AG04450 (cell line): Measurements from ENCODE around the gene ADISSP. TPM values are rescaled to one million over a fixed set of nuclear protein-coding genes. Genes with fewer than 3 reads are reported as not detected.

ENCODE experiments used
- CTCF ChIA-PET: fragments of 300-600, 350-600 bp; formaldehyde crosslinking; extraction: SDS; loops from one replicate; lab custom pipeline; 2022; ENCODE audit warnings: antibody characterized with exemption, inconsistent platforms; lab: Charles Lee
- POLR2A ChIA-PET: fragments of 350-600 bp; formaldehyde crosslinking; extraction: SDS; loops from one replicate; lab custom pipeline; 2021; ENCODE audit warnings: antibody characterized with exemption, inconsistent platforms; lab: Yijun Ruan, JAX
- DNase-seq: peaks from one replicate; pipeline ENCODE4 v3.0.0-alpha.2; 2011; ENCODE audit warnings: low read depth, low spot score
- H3K27ac ChIP-seq: one replicate; pipeline ENCODE4 v1.5.1; 2012; ENCODE audit warnings: low read depth, low read length, control low read depth
- H3K27me3 ChIP-seq: one replicate; pipeline ENCODE4 v1.6.0; 2012; ENCODE audit warnings: low read length; ENCODE audit not compliant: control insufficient read depth, insufficient read depth
- H3K4me3 ChIP-seq: 2 replicates; pipeline ENCODE4 v1.5.1; 2011; ENCODE audit warnings: mild to moderate bottlenecking, low read depth, low read length, control low read depth
- H3K9me3 ChIP-seq: 2 replicates; pipeline ENCODE4 v1.5.1; 2012; ENCODE audit warnings: low read length; ENCODE audit not compliant: control insufficient read depth, insufficient read depth
- polyA plus RNA-seq: library from polyadenylated mRNA; depleted of rRNA; stranded (reverse); fragments of >200 nt; gene quantifications from 2 replicates; pipeline ENCODE4 v1.2.3, GENCODE V29; 2011
- TF ChIP-seq, protein P1 (sequence below): IDR thresholded peaks from 2 replicates; pipeline ENCODE4 v1.5.1; 2011; ENCODE audit warnings: low read depth, low read length, control low read depth, inconsistent platforms

The ADISSP gene
- polyA plus RNA-seq, 1 experiment = 22.6 TPM

DNA sequence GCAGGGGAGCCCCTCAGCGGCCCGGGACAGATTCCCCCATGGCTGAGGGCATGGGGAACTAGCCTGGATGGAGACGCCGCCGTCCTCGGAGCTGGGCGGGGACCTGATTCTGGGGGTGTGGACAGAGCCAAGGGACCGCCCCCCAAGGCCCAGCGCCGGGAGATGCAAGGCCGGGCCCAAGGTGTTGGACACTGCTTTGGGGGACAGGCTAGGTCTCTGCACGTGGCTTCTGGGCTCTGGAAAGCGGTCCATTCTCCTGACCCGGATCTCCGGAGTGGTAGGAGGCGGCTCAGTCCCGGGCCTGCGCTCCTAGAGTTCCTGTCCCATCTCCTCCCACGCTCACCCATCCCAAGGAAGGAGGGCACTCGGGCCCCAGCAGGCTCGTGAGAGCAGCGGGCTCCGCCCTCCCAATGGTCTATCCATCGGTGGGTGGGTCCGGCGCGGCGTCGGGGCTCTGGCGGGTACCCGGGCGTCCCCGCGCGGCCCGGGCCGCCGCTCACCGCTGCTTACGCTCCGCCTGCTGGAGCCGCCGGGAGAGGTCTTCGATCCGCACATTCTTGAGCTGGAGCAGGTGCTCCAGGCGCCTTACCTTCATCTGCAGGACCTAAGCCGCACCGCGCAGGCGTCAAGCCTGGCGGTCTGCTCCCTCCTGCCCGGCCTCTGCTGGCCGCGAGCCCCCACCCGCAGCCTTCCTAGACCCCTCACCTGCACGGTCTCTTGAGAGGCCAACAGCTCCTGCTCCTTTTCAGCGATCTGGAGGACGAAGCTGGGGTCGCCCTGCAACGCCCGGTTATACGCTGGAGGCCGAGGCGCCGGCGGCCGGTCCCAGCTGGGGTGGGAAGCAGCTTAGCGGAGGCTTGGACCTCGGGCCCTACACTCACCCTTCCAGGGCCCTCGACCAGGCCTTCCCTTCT lies 10.4 kb upstream of the ADISSP start:
- H3K27ac ChIP-seq = no peak overlapping the region
- H3K9me3 ChIP-seq = no peaks in the 10 kb centered on the region
- POLR2A ChIA-PET = interaction anchor here (0.7 to 1.7 kb wide), 2 partner anchors 10 to 67 kb away, joined by 3 to 14 read pairs; partner anchors contain the start of gene ADISSP
- peak overlapping the region; percentile 60 for H3K4me3 ChIP-seq
- no peak for DNase-seq
- peaks cover 7% of the 10 kb centered on the region for H3K27me3 ChIP-seq
- TF ChIP-seq, protein P1, sequence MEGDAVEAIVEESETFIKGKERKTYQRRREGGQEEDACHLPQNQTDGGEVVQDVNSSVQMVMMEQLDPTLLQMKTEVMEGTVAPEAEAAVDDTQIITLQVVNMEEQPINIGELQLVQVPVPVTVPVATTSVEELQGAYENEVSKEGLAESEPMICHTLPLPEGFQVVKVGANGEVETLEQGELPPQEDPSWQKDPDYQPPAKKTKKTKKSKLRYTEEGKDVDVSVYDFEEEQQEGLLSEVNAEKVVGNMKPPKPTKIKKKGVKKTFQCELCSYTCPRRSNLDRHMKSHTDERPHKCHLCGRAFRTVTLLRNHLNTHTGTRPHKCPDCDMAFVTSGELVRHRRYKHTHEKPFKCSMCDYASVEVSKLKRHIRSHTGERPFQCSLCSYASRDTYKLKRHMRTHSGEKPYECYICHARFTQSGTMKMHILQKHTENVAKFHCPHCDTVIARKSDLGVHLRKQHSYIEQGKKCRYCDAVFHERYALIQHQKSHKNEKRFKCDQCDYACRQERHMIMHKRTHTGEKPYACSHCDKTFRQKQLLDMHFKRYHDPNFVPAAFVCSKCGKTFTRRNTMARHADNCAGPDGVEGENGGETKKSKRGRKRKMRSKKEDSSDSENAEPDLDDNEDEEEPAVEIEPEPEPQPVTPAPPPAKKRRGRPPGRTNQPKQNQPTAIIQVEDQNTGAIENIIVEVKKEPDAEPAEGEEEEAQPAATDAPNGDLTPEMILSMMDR = no peak
- CTCF ChIA-PET = interaction anchor here (0.6 to 2.8 kb wide), 7 partner anchors 8 to 314 kb away, joined by 3 to 18 read pairs (median 3); partner anchors contain the start of genes ADISSP and CENPB

DNA sequence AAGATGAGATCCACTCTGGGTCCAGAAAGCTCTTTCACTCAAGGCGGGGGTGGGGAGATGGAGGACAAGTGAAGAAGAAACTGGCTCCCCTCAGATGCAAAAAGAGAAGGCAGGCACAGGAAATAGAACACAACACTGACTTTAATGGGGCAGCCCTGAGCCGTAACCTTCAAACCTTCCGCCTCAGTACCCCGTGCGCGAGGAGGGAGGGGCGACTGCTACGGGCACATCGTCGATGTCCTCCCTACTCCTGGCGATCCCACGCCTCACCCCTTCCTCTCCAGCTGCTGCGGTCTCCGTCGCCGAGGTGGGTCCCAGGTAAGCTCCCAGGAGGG lies 9.8 kb upstream of the ADISSP start:
- Histone ChIP-seq H3K27ac (no peak overlapping the region), H3K27me3 (peaks cover 7% of the 10 kb centered on the region), H3K4me3 (peak overlapping the region; percentile 60), H3K9me3 (no peaks in the 10 kb centered on the region)
- ChIA-PET POLR2A (interaction anchor here (0.6 to 1.7 kb wide), 2 partner anchors 9 to 43 kb away, joined by 3 to 14 read pairs; partner anchors contain the start of genes ADISSP and AP5S1), CTCF (interaction anchor here (1.2 to 2.8 kb wide), 3 partner anchors 9 to 100 kb away, joined by 3 to 18 read pairs (median 8); partner anchors contain the start of genes ADISSP and CENPB)
- no peak for DNase-seq
- TF ChIP-seq, protein P1 = no peak

DNA sequence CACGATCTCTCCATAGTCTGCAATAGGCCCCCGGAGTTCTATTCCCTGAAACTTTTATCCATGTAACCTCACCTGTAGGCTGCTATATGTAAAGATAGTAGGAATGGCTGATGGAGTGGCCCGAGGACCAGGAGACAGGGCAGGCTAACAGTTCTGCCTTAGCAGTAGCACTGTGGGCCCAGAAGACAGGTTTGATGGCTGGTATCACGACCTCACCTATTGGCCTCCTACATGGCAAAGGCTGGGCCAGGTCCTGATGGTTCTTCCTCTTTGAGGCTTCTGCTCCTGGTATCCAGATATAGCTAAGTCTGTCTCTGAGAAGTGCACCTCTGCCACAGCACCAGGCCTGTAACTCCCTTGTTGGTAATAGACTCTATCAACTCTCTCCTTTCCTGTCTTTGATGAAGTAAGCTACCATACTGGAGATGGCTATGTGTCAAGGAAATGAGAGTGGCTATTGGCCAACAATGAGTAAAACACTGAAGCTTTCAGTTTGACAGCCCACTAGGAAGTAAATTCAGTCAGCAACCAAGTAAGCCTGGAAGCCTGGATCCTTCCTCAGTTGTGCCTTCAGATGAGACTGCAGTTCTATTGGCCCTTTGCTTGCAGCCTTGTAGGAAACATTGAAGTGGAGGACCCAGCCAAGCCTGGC lies 8.0 kb upstream of the ADISSP start:
- DNase-seq = no peak
- peaks cover 7% of the 10 kb centered on the region for H3K27me3 ChIP-seq
- H3K4me3 ChIP-seq = no peak overlapping the region
- ChIA-PET POLR2A (no interaction called here), CTCF (no interaction called here)
- no peaks in the 10 kb centered on the region for H3K9me3 ChIP-seq
- H3K27ac ChIP-seq = no peak overlapping the region
- TF ChIP-seq, protein P1 = no peak

DNA sequence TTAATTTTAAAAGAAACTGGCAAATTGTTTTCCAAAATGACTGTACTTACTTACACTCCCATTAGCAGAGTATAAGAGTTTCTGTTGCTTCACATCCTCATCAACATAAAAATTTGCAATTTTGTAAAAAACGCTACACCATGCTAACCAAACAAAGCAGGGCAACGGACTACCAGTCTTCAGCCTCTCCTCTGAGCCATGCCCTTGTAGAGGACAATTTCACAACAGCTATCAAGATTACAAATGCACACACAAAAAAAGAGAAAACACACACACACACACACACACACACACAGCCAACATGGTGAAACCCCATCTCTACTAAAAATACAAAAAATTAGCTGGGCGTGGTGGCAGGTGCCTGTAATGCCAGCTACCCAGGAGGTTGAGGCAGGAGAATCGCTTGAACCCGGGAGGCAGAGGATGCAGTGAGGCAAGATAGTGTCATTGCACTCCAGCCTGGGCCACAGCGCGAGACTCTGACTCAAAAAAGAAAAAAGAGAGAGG lies 4.1 kb upstream of the ADISSP start:
- TF ChIP-seq, protein P1 = no peak
- H3K9me3 ChIP-seq = no peaks in the 10 kb centered on the region
- CTCF ChIA-PET = interaction anchor here (0.7 kb wide), 2 partner anchors 55 to 77 kb away, joined by 3 read pairs; no protein-coding TSS in a partner anchor
- no peak for DNase-seq
- H3K4me3 ChIP-seq = no peak overlapping the region
- POLR2A ChIA-PET = no interaction called here
- H3K27ac ChIP-seq = no peak overlapping the region
- H3K27me3 ChIP-seq = no peaks in the 10 kb centered on the region
